GM21515 (cell line): ENCODE measurements around the gene SIRPA.

Experiments used
- ATAC-seq: cut with Tn5 transposase; IDR thresholded peaks from one replicate; pipeline ENCODE4 v1.9.1; 2021; ENCODE audit not compliant: unreplicated experiment

The SIRPA gene

GRCh38 chr20:1930165-1930564 lies 35.0 kb downstream of the SIRPA start:
- no peak for ATAC-seq

- ATAC-seq, result no peak
These were observed 36.6 kb downstream of the SIRPA start for GRCh38 chr20:1931830-1932229.

GRCh38 chr20:1932971-1933370 lies 37.8 kb downstream of the SIRPA start:
- ATAC-seq, result no peak

GRCh38 chr20:1933465-1933870 lies 38.3 kb downstream of the SIRPA start:
- no peak for ATAC-seq

- ATAC-seq, result no peak
These were observed 38.9 kb downstream of the SIRPA start for GRCh38 chr20:1934156-1934555.

GRCh38 chr20:1934721-1935573 lies 39.7 kb downstream of the SIRPA start:
- no peak for ATAC-seq

GRCh38 chr20:1935696-1936366 lies 40.6 kb downstream of the SIRPA start:
- ATAC-seq, result no peak

GRCh38 chr20:1937316-1937976 lies 42.2 kb downstream of the SIRPA start:
- ATAC-seq, result no peak

GRCh38 chr20:1938464-1939269 lies 43.5 kb downstream of the SIRPA start:
- ATAC-seq, result no peak

- no peak for ATAC-seq
These were observed 44.0 kb downstream of the SIRPA start for GRCh38 chr20:1939270-1939595.

- no peak for ATAC-seq
These were observed 45.4 kb downstream of the SIRPA start for GRCh38 chr20:1940581-1940980.

- ATAC-seq, result no peak
These were observed 46.0 kb downstream of the SIRPA start for GRCh38 chr20:1941226-1941625.

GRCh38 chr20:1942061-1942460 lies 46.9 kb downstream of the SIRPA start:
- no peak for ATAC-seq

- ATAC-seq, result no peak
These were observed 47.5 kb downstream of the SIRPA start for GRCh38 chr20:1942486-1943274.

- no peak for ATAC-seq
These were observed 48.2 kb downstream of the SIRPA start for GRCh38 chr20:1943275-1944002.

- no peak for ATAC-seq
These were observed 49.3 kb downstream of the SIRPA start for GRCh38 chr20:1944345-1945091.

GRCh38 chr20:1945134-1945618 lies 50.0 kb downstream of the SIRPA start:
- ATAC-seq, result no peak

- no peak for ATAC-seq
These were observed 50.5 kb downstream of the SIRPA start for GRCh38 chr20:1945660-1946059.

GRCh38 chr20:1946442-1946761 lies 51.2 kb downstream of the SIRPA start:
- no peak for ATAC-seq
